ENCODE data around the gene SSX1. TPM values are rescaled to one million over a fixed set of nuclear protein-coding genes. Genes with fewer than 3 reads are reported as not detected.
"Not testable (repeated sequence)": the region's sequence is repeated elsewhere in the genome, so short reads cannot be mapped to it uniquely, and the experiment has no call there.

The SSX1 gene, protein sequence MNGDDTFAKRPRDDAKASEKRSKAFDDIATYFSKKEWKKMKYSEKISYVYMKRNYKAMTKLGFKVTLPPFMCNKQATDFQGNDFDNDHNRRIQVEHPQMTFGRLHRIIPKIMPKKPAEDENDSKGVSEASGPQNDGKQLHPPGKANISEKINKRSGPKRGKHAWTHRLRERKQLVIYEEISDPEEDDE
- total RNA-seq (not detected), total RNA-seq (0 to 0.09 (median 0) reads per million in 172 experiments)
- not detected for polyA plus RNA-seq (2013, experiment 1 of 2)
- polyA plus RNA-seq (2013, experiment 2 of 2) = not detected

GRCh38 chrX:48255062-48255796 lies at the start of gene SSX1:
Gene SSX1 (plus strand): TSS chrX:48255392. CDS start chrX:48257242, 1,850 bp downstream.
- H3K27me3 Mint-ChIP-seq; POLR2A ChIA-PET; H3K36me3 Mint-ChIP-seq (ENCODE audit: low read depth); intact Hi-C loops (cut with DNase I, micrococcal nuclease); ATAC-seq (ENCODE audit: poor library complexity); H3K27me3 ChIP-seq (ENCODE audit: control insufficient read depth in 1 of 2, insufficient read depth in 2 of 2, low read length in 2 of 2); H3K27ac ChIP-seq (ENCODE audit: low read depth in 1 of 2, low read length in 2 of 2); DNase-seq; H3K9me3 Mint-ChIP-seq; H3K36me3 ChIP-seq (ENCODE audit: insufficient read depth, low read length); H3K27ac Mint-ChIP-seq; H3K4me1 ChIP-seq (ENCODE audit: insufficient read depth, low read length); H3K4me3 Mint-ChIP-seq; H3K4me3 ChIP-seq (ENCODE audit: low read length); H3K4me1 Mint-ChIP-seq (ENCODE audit: low read depth); H3K9me3 ChIP-seq (ENCODE audit: control insufficient read depth in 1 of 2, insufficient read depth in 1 of 2, low read length in 2 of 2); CTCF ChIA-PET: not testable (repeated sequence)

DNA sequence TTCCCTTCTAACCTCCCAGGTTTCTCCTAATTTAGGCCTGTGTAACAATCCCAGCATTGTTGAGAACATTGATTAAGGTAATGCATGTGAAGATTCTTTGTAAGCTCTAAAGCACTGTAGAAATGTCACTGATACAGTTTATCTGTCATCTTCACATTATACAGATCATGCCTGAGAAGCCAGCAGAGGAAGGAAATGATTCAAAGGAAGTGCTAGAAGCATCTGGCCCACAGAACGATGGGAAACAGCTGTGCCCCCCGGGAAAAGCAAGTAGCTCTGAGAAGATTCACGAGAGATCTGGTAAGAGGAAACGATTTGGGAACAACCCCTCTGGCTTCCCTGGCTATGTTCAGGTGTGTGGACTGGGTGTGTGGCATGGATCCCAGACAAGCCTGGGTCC lies 40.9 kb upstream of the SSX1 start:
- H3K36me3 ChIP-seq (ENCODE audit: insufficient read depth, low read length); H3K27ac ChIP-seq (ENCODE audit: low read depth in 1 of 2, low read length in 2 of 2); intact Hi-C loops (cut with DNase I, micrococcal nuclease); H3K27me3 Mint-ChIP-seq; CTCF ChIA-PET; H3K27ac Mint-ChIP-seq; H3K9me3 ChIP-seq (ENCODE audit: control insufficient read depth in 1 of 2, insufficient read depth in 1 of 2, low read length in 2 of 2); POLR2A ChIA-PET; H3K4me3 Mint-ChIP-seq; H3K27me3 ChIP-seq (ENCODE audit: control insufficient read depth in 1 of 2, insufficient read depth in 2 of 2, low read length in 2 of 2); H3K4me1 ChIP-seq (ENCODE audit: insufficient read depth, low read length); H3K9me3 Mint-ChIP-seq; ATAC-seq (ENCODE audit: poor library complexity); H3K36me3 Mint-ChIP-seq (ENCODE audit: low read depth); DNase-seq; H3K4me3 ChIP-seq (ENCODE audit: low read length): not testable (repeated sequence)
- H3K4me1 Mint-ChIP-seq (ENCODE audit: low read depth) = peaks cover 11% of the 10 kb centered on the region

DNA sequence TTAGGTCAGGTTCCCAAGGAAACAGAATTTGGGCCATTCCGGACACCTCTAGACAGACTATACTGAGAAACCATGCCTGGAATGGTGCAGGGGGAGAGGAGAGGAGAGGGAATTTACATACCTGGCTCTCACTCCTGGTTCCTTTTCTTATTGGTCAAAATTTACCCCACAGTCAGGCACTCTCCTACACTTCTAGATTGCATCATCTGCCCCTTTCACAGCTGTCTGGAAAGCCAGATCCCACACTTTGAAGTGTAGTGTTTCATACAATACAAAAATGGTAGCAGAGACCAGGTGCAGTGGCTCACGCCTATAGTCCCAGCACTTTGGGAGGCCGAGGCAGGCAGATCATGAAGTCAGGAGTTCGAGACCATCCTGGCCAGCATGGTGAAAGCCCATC lies 31.0 kb upstream of the SSX1 start:
- H3K4me1 Mint-ChIP-seq (ENCODE audit: low read depth); H3K9me3 Mint-ChIP-seq; H3K36me3 Mint-ChIP-seq (ENCODE audit: low read depth); H3K4me3 ChIP-seq (ENCODE audit: low read length); H3K27ac ChIP-seq (ENCODE audit: low read depth in 1 of 2, low read length in 2 of 2); H3K9me3 ChIP-seq (ENCODE audit: control insufficient read depth in 1 of 2, insufficient read depth in 1 of 2, low read length in 2 of 2); POLR2A ChIA-PET; H3K27me3 Mint-ChIP-seq; CTCF ChIA-PET; H3K36me3 ChIP-seq (ENCODE audit: insufficient read depth, low read length); ATAC-seq (ENCODE audit: poor library complexity); DNase-seq; H3K27ac Mint-ChIP-seq; H3K4me1 ChIP-seq (ENCODE audit: insufficient read depth, low read length); intact Hi-C loops (cut with DNase I, micrococcal nuclease); H3K4me3 Mint-ChIP-seq; H3K27me3 ChIP-seq (ENCODE audit: control insufficient read depth in 1 of 2, insufficient read depth in 2 of 2, low read length in 2 of 2): not testable (repeated sequence)

GRCh38 chrX:48252945-48253344 lies 2.2 kb upstream of the SSX1 start:
- H3K4me1 Mint-ChIP-seq (ENCODE audit: low read depth); H3K4me3 Mint-ChIP-seq; CTCF ChIA-PET; H3K4me1 ChIP-seq (ENCODE audit: insufficient read depth, low read length); POLR2A ChIA-PET; H3K36me3 Mint-ChIP-seq (ENCODE audit: low read depth); H3K27me3 Mint-ChIP-seq; H3K27ac Mint-ChIP-seq; H3K4me3 ChIP-seq (ENCODE audit: low read length); intact Hi-C loops (cut with DNase I, micrococcal nuclease); H3K36me3 ChIP-seq (ENCODE audit: insufficient read depth, low read length); H3K9me3 ChIP-seq (ENCODE audit: control insufficient read depth in 1 of 2, insufficient read depth in 1 of 2, low read length in 2 of 2); DNase-seq; H3K27me3 ChIP-seq (ENCODE audit: control insufficient read depth in 1 of 2, insufficient read depth in 2 of 2, low read length in 2 of 2); ATAC-seq (ENCODE audit: poor library complexity); H3K9me3 Mint-ChIP-seq; H3K27ac ChIP-seq (ENCODE audit: low read depth in 1 of 2, low read length in 2 of 2): not testable (repeated sequence)

DNA sequence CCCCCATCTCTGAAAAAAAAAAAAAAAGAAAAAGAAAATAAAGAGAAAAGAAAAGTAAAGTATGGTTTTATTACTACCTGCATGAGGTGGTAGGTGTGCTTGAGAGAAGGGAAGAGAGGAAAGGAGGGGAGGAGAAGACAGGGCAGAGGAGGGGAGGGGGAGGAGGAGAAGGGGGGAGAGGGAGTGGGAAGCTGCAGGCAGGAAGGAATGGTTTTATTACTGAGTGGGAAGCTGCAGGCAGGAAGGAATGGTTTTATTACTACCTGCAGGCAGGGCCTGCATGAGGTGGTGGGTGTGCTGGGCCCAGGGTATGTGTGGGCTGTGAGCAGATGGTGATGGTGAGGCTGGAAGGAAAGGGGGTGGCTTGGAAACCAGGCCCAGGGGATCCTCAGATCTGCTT lies 19.2 kb downstream of the SSX1 start:
- H3K27me3 ChIP-seq (ENCODE audit: control insufficient read depth in 1 of 2, insufficient read depth in 2 of 2, low read length in 2 of 2); H3K9me3 ChIP-seq (ENCODE audit: control insufficient read depth in 1 of 2, insufficient read depth in 1 of 2, low read length in 2 of 2); H3K27ac Mint-ChIP-seq; H3K27ac ChIP-seq (ENCODE audit: low read depth in 1 of 2, low read length in 2 of 2); H3K4me1 ChIP-seq (ENCODE audit: insufficient read depth, low read length); DNase-seq; H3K4me3 ChIP-seq (ENCODE audit: low read length); POLR2A ChIA-PET; H3K36me3 ChIP-seq (ENCODE audit: insufficient read depth, low read length); H3K27me3 Mint-ChIP-seq; ATAC-seq (ENCODE audit: poor library complexity); H3K9me3 Mint-ChIP-seq; CTCF ChIA-PET; H3K4me3 Mint-ChIP-seq; H3K4me1 Mint-ChIP-seq (ENCODE audit: low read depth); intact Hi-C loops (cut with DNase I, micrococcal nuclease); H3K36me3 Mint-ChIP-seq (ENCODE audit: low read depth): not testable (repeated sequence)
